Umbilical cord (tissue), 2 donors: ENCODE data around the gene FBXO22. TPM values are rescaled to one million over a fixed set of nuclear protein-coding genes. Genes with fewer than 3 reads are reported as not detected.
A peak's percentile ranks its signal among the peaks of the same experiment; 100 is the strongest.
"Not testable (repeated sequence)": the region's sequence is repeated elsewhere in the genome, so short reads cannot be mapped to it uniquely, and the experiment has no call there.

ENCODE experiments used
- DNase-seq: peaks from one replicate; pipeline ENCODE4 v3.0.0-alpha.2; 2015; ENCODE audit warnings: low spot score
- total RNA-seq: library from RNA; depleted of rRNA; stranded (reverse); fragments of >200 nt; gene quantifications from one replicate; pipeline ENCODE4 v1.2.3, GENCODE V29; 2014; ENCODE audit warnings: low replicate concordance; ENCODE audit not compliant: insufficient read depth

Gene FBXO22
- total RNA-seq, 1 donor from 2014 or later: 12.8 TPM

GRCh38 chr15:75920079-75920478, 16.4 kb downstream of the FBXO22 start:
- no peak for DNase-seq

DNA sequence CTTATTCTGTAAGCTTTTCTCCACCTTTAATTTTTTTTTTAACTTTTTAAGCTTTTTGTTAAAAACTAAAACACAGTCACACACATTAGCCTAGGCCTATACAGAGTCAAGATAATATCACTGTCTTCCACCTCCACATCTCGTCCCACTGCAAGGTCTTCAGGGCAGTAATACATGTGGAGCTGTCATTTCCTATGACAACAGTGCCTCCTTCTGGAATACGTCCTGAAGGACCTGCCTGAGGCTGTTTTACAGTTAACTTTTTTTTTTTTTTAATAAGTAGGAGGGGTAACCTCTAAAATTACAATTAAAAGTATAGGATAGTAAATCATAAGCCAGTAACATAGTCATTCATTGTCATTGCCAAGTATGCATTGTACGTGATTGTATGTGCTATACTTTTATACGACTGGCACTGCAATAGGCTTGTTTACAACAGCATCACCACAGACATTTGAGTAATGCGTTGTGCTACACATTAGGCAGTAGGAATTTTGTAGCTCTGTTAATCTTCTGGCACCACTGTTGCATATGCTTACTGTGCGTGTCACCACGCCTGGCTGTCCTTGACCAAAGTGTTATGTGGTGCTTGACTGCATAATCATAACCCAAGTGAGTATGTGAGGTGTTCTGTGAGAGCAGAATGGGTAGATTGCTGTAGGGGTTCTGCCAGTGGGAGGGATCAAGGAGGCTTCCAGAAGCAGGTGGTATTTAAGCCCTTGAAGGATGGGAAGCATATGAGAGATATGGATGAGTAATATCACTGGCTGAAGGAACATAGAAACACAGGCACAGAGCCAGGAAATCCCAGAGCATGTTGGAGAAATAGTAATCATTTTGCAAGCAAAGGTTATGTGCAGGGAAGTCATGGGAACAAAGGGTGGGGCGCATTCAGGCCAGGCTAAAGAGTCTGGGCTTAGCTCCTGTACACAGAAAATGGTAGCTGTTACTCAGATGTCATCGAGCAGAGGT, 18.3 kb downstream of the FBXO22 start:
- DNase-seq: peak; percentile 94

GRCh38 chr15:75923756-75924155, 20.1 kb downstream of the FBXO22 start:
- DNase-seq: no peak

DNA sequence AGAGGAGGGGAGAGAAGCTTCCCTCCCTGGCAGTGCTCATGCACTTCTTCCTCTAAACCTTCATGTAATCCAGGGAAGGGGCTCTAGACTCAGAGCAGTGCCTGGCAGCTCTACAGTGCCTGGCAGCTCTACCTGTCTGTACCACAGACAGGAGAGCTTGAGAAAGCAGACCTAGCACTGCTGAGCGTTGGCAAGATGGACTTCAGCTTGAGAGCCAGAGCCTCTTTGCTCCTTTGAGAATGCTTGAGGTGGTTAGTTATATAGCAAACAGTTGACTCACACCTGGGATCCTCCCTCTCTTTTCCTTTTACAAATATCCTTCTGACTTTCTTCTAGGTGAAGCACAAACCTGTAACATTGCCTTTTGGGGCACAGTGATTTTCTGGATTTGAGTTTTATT, 20.9 kb downstream of the FBXO22 start:
- no peak for DNase-seq

GRCh38 chr15:75925440-75925839, 21.8 kb downstream of the FBXO22 start:
- DNase-seq: no peak

DNA sequence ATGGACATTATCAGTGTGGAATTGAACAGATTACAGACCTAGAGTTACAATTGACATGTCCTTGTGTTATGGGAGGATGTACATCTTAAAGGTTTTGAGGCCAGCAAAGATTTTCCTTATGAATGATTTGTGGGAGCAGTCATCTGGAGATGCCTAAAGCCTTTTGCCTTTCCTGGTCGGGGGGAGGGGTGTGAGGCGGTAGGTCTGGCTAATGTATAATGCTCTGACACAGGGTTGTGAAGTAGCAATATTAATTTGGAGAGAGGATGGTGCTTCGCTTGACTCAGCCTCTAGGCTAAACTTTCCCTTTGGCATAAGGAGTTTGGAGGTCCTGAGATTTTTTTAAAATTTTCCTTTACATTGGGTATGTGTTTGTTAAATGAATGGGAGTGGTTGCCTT, 23.3 kb downstream of the FBXO22 start:
- no peak for DNase-seq

DNA sequence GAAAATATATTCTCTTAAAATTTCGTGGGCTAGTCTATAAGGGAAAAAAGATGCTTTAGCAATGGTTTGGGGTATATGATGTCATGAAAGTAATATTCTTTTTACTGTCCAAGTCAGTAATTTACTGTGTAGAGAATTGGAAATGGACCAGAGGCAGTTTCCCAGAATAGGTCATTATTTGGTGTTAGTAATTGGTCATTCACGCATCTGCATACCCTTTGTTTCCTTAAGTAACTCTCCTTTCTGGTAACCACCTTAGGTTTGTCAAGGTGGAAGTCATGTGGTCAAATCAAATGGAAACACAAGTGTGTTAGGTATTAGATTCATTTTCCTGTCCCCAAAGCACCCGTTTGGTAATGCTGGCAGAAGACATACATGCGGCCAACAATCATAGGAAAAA, 23.9 kb downstream of the FBXO22 start:
- no peak for DNase-seq

- DNase-seq: peak; percentile 25
These were observed 25.3 kb downstream of the FBXO22 start for GRCh38 chr15:75928680-75929608.

DNA sequence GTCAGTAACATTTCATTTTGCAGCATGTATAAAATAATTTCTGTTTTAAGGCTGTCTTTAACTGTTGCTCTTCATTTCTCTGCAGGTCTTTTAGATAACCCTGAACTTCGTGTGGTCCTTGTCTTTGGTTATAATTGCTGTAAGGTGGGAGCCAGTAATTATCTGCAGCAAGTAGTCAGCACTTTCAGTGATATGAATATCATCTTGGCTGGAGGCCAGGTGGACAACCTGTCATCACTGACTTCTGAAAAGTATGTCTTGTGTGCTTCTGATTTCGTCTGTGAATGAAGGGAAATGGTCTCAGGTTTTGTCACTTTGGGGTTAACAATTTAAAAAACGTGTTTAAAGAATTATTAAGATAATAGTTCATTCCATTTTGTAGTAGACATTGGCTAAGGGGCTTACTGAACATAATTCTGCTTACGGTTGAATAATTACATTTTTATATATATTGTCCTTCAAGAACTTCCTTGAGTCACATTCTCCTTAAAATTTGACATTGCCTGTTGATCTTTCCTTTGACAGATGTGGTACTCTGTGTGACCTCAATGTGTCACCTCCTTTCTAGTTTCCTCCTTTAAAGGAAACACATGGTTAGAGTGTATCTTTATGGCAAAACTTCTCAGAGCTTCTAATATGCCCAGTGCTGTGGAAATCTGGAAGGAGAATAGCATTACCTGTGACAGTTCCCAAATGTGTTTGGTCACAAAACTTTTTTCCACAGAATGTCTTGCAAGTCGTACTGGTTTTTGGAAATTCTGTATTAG, 26.3 kb downstream of the FBXO22 start:
- DNase-seq: no peak

GRCh38 chr15:75930866-75931265, 27.2 kb downstream of the FBXO22 start:
- no peak for DNase-seq

DNA sequence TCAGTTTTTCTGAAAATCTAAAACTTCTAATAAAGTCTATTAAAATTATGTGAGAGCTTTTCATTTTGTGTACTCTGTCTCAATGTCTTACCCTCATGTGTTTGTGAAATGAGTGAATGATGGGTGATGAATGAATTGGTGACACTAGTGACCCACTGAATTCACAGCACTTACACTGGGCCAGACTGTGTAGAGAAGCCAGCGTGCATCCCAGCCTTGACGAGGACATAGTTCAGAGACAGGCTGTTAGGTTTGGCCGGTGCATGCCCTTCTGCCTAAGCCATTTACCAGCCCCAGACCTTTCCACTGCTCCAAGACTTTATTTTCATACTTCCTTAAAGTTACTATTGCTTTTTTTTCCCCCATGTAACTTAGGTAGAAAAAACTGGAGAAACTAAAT, 38.8 kb downstream of the FBXO22 start:
- no peak for DNase-seq

DNA sequence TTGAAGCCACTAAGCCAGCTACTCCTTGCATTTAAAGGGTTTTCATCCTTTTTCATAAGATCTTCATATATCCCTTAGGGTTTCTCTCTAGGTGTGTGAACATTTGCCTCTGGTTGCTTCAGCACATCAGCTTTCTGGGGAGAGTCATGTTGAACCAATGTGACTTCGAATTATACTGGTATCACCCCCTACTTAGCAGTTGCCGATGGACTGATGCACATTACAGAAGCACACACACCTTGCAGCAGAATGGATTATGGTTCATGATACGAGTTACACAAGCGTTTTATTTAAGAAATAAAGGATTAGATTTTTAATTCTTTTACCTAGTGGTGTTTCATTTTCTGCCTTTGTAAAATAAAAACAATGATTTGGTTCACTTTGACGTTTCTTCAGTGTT, 39.6 kb downstream of the FBXO22 start:
- no peak for DNase-seq

DNA sequence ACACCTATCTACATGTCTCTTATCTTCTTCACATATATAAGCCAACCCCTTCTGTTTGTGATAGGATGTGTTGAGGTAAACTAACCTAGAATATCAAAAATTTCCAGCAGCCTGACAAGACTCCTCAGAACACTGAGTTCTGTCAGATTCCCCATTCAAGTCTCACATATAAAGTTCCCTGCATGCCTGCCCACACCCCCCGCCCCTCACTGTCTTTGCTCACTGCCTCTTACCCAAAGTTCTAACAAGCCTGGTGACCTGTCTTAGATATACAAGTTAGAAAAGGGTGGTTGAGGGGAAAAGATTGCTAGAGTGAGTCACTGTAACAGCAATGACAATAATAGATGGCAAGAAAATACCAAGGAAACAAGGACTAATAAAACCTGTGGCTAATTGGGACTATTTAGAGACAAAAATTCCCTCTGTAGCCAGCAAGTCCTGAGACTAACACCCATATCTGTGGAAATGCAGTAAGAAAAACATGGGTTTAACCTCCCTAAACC, 40.1 kb downstream of the FBXO22 start:
- no peak for DNase-seq

DNA sequence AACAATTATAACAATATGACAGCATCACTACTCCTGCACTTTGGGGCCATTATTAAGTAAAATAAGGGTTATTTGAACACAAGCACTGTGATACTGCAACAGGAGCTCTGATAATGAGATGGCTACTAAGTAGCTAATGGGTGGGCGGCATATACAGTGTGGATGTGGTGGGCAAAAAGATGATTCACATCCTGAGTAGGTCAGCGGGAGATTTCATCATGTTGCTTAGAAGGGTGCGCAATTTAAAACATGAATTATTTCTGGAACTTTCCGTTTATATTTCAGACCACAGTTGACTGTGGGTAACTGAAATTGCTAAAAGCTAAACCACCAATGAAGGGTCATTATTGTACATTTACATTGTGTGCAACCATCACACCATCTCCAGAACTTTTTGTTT, 42.3 kb downstream of the FBXO22 start:
- DNase-seq: no peak

DNA sequence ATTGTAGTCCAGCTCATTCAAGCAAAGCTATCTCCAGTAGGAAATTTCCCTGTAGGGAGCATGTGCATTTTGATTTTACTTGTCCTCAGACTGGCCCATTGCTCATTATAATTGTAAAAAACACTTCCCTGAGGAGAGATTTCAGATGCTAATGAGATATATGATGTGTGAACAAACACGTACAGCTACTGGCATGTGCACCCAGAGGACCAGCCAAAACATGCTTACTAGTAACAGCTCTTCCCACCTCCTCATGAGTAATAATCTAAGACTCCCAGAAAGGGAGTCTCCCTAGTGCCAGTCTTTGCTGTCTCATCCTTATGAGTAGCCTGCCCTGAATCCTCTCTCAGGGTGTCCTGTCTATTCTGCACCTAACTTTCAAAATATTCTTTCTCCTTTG, 43.4 kb downstream of the FBXO22 start:
- DNase-seq: no peak

DNA sequence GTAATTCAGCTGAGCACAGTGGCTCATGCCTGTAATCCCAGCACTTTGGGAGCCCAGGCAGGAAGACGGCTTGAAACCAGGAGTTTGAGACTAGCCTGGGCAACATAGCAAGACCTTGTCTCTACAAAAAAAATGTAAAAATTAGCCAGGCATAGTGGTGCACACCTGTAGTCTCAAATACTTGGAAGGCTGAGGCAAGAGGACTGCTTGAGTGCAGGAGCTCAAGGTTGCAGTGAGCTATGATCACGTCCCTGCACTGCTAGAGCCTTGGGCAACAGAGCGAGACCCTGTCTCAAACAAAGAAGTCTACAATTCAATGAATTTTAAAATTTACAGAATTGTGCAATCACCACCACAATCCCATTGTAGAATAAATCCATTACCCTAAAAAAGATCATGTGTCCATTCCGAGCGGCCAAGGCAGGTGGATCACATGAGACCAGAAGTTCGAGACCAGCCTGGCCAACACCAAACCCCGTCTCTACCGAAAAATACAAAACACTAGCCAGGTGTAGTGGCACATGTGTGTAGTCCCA, 45.2 kb downstream of the FBXO22 start:
- DNase-seq: no peak

GRCh38 chr15:75952525-75952924, 48.8 kb downstream of the FBXO22 start:
- DNase-seq: no peak

GRCh38 chr15:75955720-75956119, 52.0 kb downstream of the FBXO22 start:
- no peak for DNase-seq

DNA sequence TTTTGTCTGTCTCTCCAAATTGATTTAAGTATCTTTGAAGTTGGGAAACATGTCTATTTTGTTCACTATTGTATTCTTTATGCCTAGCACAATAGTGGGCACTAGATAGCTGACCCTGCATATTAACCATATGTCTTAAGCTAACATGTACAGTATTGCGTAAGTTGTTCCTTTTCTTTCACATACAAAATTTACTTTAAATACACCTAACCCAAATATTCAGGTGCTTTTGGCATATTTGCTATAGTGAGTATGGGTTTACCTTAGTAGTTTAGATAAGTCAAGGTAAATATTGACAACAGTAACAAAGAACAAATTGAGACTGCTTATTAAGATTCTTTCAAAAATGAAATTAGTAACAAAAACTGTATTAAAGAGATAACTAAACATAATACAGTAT, 57.7 kb downstream of the FBXO22 start:
- no peak for DNase-seq

- DNase-seq: no peak
These were observed 62.4 kb downstream of the FBXO22 start for GRCh38 chr15:75966073-75966472.

DNA sequence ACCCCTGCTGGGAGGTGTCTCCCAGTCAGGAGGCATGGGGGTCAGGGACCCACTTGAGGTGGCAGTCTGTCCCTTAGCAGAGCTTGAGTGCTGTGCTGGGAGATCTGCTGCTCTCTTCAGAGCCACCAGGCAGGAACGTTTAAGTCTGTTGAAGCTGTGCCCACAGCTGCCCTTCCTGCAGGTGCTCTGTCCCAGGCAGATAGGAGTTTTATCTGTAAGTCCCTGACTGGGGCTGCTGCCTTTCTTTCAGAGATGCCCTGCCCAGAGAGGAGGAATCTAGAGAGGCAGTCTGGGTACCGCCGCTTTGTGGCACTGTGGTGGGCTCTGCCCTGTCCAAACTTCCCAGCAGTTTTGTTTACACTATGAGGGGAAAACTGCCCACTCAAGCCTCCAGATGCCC, 73.1 kb downstream of the FBXO22 start:
- DNase-seq: not testable (repeated sequence)
